ENCODE measurements around the gene KRT6A.

- TF ChIP-seq, protein P1, sequence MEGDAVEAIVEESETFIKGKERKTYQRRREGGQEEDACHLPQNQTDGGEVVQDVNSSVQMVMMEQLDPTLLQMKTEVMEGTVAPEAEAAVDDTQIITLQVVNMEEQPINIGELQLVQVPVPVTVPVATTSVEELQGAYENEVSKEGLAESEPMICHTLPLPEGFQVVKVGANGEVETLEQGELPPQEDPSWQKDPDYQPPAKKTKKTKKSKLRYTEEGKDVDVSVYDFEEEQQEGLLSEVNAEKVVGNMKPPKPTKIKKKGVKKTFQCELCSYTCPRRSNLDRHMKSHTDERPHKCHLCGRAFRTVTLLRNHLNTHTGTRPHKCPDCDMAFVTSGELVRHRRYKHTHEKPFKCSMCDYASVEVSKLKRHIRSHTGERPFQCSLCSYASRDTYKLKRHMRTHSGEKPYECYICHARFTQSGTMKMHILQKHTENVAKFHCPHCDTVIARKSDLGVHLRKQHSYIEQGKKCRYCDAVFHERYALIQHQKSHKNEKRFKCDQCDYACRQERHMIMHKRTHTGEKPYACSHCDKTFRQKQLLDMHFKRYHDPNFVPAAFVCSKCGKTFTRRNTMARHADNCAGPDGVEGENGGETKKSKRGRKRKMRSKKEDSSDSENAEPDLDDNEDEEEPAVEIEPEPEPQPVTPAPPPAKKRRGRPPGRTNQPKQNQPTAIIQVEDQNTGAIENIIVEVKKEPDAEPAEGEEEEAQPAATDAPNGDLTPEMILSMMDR (IDR thresholded peaks at IDR 0.05; ENCODE audit: control extremely low read depth in 1 of 3, insufficient read depth in 1 of 3, low read depth in 1 of 3, low read length in 3 of 3): no peak
- TF ChIP-seq EP300 (IDR thresholded peaks at IDR 0.05; ENCODE audit: borderline replicate concordance in 1 of 2, low read depth in 2 of 2, low read length in 2 of 2) (no peak), TCF12 (IDR thresholded peaks at IDR 0.05; ENCODE audit: low read depth, low read length) (no peak), POLR2AphosphoS5 (IDR thresholded peaks at IDR 0.05; ENCODE audit: low read depth, low read length) (no peak), CEBPB (IDR thresholded peaks at IDR 0.05; ENCODE audit: low read depth, low read length) (no peak), CHD2 (IDR thresholded peaks at IDR 0.05; ENCODE audit: low read length) (no peak), EZH2 (IDR thresholded peaks at IDR 0.05; ENCODE audit: low read depth, low read length, severe bottlenecking) (no peak), SP2 (IDR thresholded peaks at IDR 0.05; ENCODE audit: low read length) (no peak), TEAD4 (IDR thresholded peaks at IDR 0.05; ENCODE audit: low read depth, low read length) (no peak), NRF1 (IDR thresholded peaks at IDR 0.05; ENCODE audit: low read depth, low read length) (no peak), POLR2A (IDR thresholded peaks at IDR 0.05; ENCODE audit: control extremely low read depth in 1 of 2, low read depth in 2 of 2, low read length in 2 of 2) (no peak), PHF8 (conservative IDR thresholded peaks at IDR 0.05; ENCODE audit: low read depth, low read length) (no peak), TAF1 (IDR thresholded peaks at IDR 0.05; ENCODE audit: low read depth, low read length) (no peak)
- TF ChIP-seq, protein P2, sequence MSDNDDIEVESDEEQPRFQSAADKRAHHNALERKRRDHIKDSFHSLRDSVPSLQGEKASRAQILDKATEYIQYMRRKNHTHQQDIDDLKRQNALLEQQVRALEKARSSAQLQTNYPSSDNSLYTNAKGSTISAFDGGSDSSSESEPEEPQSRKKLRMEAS (IDR thresholded peaks at IDR 0.05): no peak
Observed at GRCh38 chr12:52494100-52494499, 1.0 kb upstream of the KRT6A start.
